NCI-H82 treated with DMSO at 0.1 percent for 48 hours (cell line): ENCODE measurements around the gene ASGR1.
"Not testable (repeated sequence)": the region's sequence is repeated elsewhere in the genome, so short reads cannot be mapped to it uniquely, and the experiment has no call there.

Experiments
- DNase-seq: peaks from one replicate; lab custom pipeline; 2025; ENCODE audit not compliant: unreplicated experiment; lab: John Stamatoyannopoulos, UW

Gene ASGR1

DNA sequence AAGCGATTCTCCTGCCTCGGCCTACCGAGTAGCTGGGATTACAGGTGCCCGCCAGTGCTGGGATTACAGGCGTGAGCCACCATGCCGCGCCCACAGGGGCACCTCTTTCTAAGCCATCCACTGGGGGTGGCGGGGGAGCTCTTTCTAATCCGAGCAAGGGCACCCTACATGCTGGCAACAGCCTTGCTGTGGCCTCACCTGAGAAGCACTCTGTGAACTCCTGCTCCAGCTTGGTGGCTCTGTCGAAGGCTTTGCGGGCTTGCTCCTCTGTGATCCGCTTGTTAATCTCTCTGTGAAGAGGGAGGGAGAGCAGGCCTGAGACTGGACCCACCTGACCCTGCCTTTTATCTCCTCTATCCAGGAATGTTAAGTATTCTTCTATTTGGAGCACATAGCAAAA is 11.9 kb upstream of the ASGR1 start:
- no peak for DNase-seq

- no peak for DNase-seq
These were observed 11.2 kb upstream of the ASGR1 start for GRCh38 chr17:7190276-7190917.

GRCh38 chr17:7186241-7186640 is 7.1 kb upstream of the ASGR1 start:
- DNase-seq, result peak; percentile 32

DNA sequence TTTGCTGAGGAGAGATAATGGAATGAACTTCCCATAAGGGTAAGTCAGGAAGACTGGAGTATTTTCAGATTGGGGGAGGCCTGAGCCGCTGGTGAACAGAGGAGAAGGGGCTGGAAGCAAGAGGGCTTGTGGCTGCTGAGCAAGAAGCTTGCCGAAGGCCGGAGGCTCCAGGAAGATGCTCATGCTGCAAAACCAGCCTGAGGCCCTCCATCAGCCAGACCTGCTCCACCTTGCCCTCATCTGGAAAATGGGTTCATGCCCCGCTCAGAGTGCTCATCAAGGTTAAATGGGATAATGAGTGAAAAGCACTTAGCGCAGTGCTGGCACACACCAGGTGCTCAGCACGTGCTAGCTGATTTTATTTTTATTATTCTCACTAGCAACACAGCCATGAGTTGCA is 5.5 kb upstream of the ASGR1 start:
- no peak for DNase-seq

DNA sequence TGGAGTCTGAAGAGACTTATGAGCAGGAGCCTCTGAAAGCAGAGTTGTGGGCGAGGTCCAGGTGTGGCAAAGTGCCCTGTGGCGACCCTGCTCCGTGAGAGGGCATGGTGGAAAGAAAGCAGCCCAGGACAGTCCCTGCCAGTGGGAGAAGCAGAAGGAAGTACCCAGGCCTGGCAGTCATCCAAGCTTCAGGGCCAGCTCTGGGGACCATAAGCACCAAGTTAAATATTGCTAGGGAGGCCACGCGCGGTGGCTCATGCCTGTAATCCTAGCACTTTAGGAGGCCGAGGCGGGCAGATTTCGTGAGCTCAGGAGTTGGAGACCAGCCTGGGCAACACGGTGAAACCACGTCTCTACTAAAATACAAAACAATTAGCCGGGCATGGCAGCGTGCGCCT is 4.9 kb upstream of the ASGR1 start:
- DNase-seq, result no peak

- no peak for DNase-seq
These were observed 4.4 kb upstream of the ASGR1 start for GRCh38 chr17:7183433-7184090.

- not testable (repeated sequence) for DNase-seq
These were observed 2.9 kb upstream of the ASGR1 start for GRCh38 chr17:7182101-7182500.

- DNase-seq, result no peak
These were observed 225 bp downstream of the ASGR1 start for GRCh38 chr17:7178973-7179316.

- no peak for DNase-seq
These were observed 1.2 kb downstream of the ASGR1 start for GRCh38 chr17:7177954-7178477.

GRCh38 chr17:7177191-7177953 is 1.8 kb downstream of the ASGR1 start:
- DNase-seq, result peak; percentile 37

- no peak for DNase-seq
These were observed 2.4 kb downstream of the ASGR1 start for GRCh38 chr17:7176841-7177190.

GRCh38 chr17:7176107-7176840 is 2.9 kb downstream of the ASGR1 start:
- DNase-seq, result no peak

GRCh38 chr17:7175330-7175733 is 3.8 kb downstream of the ASGR1 start:
- DNase-seq, result no peak

DNA sequence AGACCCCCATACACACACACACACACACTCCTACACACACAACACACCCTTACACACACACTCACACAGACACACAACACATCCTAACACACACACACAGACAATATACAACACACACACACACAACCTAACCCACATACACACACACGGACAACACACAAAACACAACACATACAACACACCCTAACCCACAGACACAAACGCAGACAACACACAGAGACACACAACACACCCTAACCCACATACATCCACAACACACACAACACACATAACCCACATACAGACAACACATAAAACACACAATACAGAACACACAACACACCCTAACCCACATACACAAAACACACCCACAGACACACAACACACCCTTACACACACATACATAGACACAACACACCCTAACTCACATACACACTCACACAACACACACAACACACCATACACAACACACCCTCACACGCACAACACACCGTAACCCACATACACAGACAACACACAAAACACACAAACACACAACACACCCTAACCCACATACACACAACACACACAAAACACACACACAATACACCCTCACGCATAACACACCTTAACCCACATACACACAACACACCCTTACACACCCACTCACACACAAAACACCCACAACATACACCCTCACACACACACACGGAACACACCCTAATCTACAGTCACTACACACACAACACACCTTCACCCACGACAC is 4.4 kb downstream of the ASGR1 start:
- DNase-seq, result no peak

DNA sequence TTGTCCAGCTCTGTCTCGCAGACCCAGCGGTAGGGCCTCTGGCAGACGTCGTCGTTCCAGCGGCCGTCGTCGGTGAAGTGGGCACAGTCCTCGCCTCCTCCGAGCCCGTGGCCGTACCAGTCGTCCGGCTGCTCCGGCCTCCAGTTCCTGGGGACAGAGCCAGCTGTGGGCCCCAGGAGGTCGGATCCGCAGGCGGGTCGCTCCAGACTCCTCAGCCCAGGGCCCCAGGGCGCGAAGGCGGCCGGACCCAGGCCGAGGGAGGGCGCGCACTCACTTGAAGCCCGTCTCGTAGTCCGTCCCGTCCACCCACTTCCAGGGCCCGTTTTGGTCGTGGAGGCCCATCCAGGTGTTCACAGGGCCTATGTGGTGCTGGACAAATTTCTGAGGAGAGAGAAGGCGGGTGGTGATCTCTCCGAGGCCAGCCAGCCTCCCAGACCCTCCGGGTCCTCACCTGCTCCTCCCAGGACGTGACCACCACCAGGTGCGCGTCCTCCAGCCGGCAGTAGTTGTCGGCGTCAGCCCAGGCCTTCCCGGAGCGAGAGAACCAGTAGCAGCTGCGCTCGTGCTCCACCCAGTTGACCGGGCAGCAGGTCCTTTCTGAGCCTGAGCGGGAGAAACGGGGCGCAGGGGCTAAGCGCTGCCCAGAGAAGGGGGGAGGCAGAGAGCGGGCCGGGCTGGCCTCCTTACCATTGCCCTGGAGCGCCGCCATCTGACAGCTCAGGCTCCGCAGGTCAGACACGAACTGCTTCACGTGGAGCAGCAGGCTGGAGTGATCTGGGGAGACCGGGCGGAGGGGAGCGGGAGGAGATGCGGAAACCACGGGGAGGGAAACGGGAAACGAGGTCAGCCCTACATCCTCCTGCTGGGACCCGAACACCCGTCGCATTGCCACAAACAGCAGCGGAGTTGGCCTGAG is 5.2 kb downstream of the ASGR1 start:
- no peak for DNase-seq

DNA sequence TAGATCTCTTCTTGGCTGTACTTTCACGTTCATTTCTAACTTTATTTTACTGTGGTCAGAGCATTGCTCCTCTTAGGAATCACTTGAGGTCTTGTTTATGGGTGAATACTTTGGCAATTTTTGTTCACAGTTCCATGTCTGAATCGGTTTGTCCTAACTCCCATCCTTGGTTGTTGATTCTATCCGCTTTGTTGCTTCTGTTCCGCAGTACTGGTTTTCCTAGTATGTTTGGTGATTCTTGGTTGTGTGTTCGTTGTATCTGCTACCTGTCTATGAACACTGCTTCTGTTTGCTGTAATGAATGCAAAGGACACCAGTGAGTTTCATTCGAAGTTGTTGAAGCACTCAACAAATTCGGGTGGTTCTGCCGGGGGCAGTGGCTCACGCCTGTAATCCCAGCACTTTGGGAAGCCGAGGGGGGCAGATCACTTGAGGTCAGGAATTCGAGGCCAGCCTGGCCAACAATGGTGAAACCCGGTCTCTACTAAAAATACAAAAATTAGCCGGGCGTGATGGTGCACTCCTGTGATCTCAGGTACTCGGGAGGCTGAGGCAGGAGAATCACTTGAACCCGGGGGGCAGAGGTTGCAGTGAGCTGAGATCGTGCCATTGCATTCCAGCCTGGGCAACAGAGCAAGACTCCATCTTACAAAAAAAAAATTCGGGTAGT is 6.5 kb downstream of the ASGR1 start:
- DNase-seq, result not testable (repeated sequence)

- DNase-seq, result not testable (repeated sequence)
These were observed 9.6 kb downstream of the ASGR1 start for GRCh38 chr17:7169565-7169908.

DNA sequence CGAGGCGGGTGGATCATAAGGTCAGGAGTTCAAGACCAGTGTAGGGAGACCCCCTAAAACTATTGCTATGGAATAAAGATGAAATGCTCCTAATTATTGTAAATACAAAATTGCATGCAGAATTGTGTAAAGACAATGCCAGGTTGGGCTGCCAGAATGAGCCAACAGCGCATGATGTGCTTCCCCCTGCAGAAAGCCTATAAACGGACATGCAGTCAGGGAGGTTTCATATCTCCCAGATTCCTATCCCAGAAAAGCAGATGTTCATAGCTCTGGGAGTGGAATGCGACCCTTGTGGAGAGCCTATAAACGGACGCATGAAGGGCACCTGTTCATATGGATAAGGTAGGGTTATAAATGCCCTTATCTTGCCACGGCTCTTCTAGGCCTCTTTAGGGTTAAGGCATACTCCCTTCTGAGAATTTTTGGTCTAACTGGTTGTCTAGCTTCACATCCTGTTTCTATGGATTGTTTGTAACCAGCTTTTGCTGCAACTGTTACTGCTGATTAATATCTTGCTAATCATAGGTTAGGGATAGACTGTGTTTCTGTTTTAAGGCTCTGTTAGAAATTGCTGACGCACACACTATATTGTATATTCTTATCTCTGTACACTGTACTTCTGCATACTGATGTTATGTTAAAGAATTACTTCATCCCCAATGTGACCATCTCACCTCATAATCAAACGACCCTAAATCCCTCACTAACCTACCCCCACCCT is 10.2 kb downstream of the ASGR1 start:
- DNase-seq, result not testable (repeated sequence)

DNA sequence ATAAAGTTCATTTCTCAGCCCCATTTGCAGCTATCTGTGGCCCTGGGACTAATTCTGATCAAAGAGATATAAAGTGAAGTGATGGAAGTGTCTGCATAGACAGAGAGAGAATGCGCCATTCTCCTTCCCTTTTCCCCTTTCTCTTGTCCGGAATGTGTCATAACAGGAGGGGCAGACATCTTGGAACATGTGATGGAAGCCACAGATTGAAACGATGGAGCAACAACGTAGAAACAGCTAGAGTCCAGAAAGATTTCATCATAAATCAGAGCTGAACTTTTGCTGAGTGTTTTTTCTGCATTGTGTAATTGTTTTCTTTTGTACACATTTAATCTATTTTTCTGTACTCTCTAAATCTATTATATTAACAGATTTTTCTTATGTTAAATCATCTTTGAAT is 11.3 kb downstream of the ASGR1 start:
- DNase-seq, result no peak
